Stimulated activated naive CD8-positive, alpha-beta T cell treated with anti-CD3 and anti-CD28 coated beads, Interleukin-15, amount 100 ng/mL, for 72 hours (primary cell): ENCODE data around the gene LCLAT1.

Experiments used
- ATAC-seq: fragments of 150-1000 bp; cut with Tn5 transposase; 2 replicates; pipeline ENCODE4 v1.10.0; 2021; ENCODE audit warnings: mild to moderate bottlenecking, moderate library complexity
- DNase-seq, 2 donors: peaks; one replicate each; pipeline ENCODE4 v3.0.0; 2021 to 2022
- H3K27ac Mint-ChIP-seq, 2 donors: one replicate each; pipeline ENCODE4 v1.8.0; 2022; ENCODE audit warnings: mild to moderate bottlenecking in 2 of 2, mixed read lengths in 2 of 2, moderate library complexity in 2 of 2
- H3K27me3 Mint-ChIP-seq: one replicate; pipeline ENCODE4 v1.8.0; 2022; ENCODE audit warnings: mixed read lengths
- H3K4me1 Mint-ChIP-seq: one replicate; pipeline ENCODE4 v1.8.0; 2022; ENCODE audit warnings: mild to moderate bottlenecking, mixed read lengths
- H3K4me3 Mint-ChIP-seq, 2 donors: one replicate each; pipeline ENCODE4 v1.8.0; 2022; ENCODE audit warnings: mild to moderate bottlenecking in 2 of 2, mixed read lengths in 2 of 2, moderate library complexity in 1 of 2
- H3K9me3 Mint-ChIP-seq, 2 donors: one replicate each; pipeline ENCODE4 v1.8.0; 2022; ENCODE audit warnings: mixed read lengths in 2 of 2

The LCLAT1 gene

DNA sequence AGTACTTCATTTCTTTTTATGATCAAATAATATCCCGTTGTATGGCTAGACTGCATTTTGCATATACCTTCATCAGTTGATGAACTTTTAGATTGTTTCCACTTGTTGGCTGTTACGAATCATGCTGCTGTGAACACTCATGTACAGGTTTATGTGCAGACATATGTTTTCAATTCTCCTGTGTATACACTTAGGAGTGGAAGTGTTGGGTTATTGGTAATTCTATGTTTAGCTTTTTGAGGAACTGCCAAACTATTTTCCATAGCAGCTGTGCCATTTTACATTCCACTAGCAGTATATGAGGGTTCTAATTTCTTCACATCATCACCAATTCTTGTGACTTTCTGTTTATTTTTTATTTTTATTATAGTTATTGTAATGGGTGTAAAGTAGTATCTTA, 32.1 kb upstream of the LCLAT1 start:
- H3K4me1 Mint-ChIP-seq: peaks cover 9% of the 10 kb centered on the region
- ATAC-seq: no peak
- H3K9me3 Mint-ChIP-seq: no peaks in the 10 kb centered on the region
- H3K4me3 Mint-ChIP-seq: no peak overlapping the region
- no peaks in the 10 kb centered on the region for H3K27me3 Mint-ChIP-seq
- H3K27ac Mint-ChIP-seq: no peak overlapping the region
- no peak for DNase-seq

DNA sequence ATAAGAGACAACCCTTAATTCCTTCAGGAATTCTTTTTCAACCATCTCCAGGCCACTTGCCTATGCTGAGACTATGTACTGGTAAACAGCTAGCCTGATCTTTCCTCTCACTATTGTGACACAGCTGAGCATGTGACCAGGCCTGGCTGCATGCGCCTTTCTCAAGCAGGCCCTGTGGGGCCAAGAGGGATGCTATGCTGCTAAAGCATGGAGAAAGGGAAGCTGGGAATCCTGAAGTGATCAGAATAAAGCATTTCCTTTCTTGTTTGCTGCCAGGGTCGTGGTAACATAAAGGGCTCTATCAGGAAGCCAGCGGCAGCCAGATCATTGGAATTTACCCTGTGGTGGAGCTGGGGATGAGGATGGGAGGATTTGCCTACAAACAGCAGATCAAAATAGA, 29.8 kb upstream of the LCLAT1 start:
- Mint-ChIP-seq H3K9me3 (no peaks in the 10 kb centered on the region), H3K4me1 (peaks cover 19% of the 10 kb centered on the region), H3K4me3 (no peak overlapping the region), H3K27me3 (no peaks in the 10 kb centered on the region), H3K27ac (no peak overlapping the region)
- no peak for DNase-seq
- ATAC-seq: no peak

DNA sequence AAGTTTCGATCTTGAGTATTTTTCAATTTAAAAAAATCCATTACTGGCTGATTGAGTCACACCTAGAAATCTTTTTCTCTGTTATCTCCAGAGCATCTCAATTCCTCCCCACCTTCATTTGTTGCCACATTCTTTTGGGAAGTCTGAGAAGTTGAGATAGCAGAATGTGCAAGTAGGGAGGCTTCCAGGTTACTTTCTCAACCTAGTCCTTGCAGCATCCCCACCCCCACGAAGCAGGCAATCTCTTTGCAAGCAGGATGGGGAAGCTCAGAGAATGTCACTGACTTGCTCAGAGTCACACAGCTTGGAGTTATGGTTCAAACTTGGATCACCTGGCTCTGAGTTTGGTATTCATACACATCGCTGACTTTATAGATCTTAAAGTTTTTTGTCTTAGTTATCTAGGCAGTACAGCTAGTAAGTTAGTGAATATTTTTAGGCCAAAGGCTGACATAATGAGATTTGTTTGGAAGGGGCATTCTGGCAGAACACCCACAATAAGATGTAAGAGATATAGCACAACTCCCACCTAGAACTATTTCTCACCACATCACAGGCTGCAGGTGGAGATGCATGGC, 25.9 kb upstream of the LCLAT1 start:
- Mint-ChIP-seq H3K27ac (peak overlapping the region; percentile 99), H3K4me3 (peak overlapping the region; percentile 85 to 87), H3K4me1 (peaks cover 46% of the 10 kb centered on the region), H3K9me3 (peaks cover 0 to 1% of the 10 kb centered on the region in 2 donors), H3K27me3 (no peaks in the 10 kb centered on the region)
- ATAC-seq (no peak), DNase-seq (no peak)

DNA sequence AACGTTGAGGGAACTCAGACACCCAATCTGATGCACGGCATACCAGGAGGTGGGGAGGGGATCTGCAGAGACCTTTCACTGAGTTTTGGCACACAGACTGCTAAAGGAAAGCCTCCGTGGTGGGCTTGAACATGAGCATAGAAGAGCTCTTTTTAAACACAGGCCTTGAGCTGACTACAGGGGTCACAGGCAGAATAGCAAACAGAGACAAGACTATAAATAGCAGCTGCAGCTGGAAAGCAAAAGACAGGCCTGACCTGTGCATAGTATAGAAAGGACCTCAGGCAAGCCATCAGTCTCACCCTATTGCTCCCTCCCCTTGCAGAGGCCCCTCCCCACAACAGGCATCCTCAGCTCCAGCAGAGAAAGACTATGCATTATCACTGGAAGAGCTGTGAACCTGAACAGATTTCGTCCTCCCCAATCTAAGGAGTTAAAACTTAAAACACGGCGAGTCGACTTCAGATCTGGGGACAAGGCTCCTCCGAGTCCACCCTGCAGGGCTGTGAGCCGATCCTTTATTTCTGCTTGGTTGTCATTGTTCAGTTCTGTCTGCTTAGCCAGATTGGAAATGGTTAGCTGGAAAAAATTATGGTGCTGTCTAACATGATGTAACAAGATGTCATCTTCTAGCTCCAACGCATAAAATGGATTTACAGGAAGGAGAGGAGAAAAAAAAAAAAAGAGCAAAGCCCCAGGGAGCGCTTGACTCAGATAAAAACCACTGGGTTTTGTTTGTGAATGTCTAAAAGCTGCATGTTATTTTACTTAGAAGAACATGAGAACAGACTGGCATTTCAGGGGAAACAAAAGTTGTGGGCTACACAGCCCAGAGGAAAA, 25.2 kb upstream of the LCLAT1 start:
- Mint-ChIP-seq H3K9me3 (peaks cover 0 to 6% of the 10 kb centered on the region in 2 donors), H3K27me3 (no peaks in the 10 kb centered on the region), H3K4me1 (peaks cover 53% of the 10 kb centered on the region), H3K27ac (peak overlapping the region; percentile 99), H3K4me3 (peak overlapping the region; percentile 85 to 87)
- ATAC-seq (peak; percentile 62), DNase-seq (peak; percentile 50 to 57)

DNA sequence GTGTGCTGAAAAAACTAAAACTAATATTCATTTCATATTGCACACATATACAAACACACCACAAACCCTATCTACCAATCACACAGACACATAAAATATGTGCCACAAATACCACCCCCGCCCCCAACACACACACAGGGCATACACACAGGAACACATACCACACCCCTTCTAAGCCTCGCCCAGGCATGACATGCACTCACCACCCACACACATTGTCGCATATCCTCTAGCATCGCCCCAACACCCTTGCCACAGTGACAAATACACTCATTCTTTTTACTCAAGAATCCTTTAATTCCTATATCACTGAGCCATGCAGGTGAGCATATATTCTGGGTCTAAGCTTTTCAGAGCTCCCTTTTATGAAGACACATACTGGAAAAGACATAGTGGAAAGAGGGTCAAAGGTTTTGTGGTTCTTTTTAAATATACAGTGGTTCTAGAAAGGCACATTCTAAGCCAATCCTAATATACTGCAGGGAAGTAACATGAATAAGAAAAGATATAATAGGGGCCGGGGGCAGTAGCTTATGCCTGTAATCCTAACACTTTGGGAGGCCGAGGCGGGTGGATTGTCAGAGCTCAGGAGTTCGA, 24.5 kb upstream of the LCLAT1 start:
- H3K9me3 Mint-ChIP-seq: peaks cover 0 to 6% of the 10 kb centered on the region in 2 donors
- H3K27ac Mint-ChIP-seq: peak overlapping the region; percentile 99
- H3K4me1 Mint-ChIP-seq: peaks cover 55% of the 10 kb centered on the region
- ATAC-seq (peak; percentile 98), DNase-seq (peak; percentile 82 to 93)
- H3K4me3 Mint-ChIP-seq: peak overlapping the region; percentile 85 to 87
- no peaks in the 10 kb centered on the region for H3K27me3 Mint-ChIP-seq

DNA sequence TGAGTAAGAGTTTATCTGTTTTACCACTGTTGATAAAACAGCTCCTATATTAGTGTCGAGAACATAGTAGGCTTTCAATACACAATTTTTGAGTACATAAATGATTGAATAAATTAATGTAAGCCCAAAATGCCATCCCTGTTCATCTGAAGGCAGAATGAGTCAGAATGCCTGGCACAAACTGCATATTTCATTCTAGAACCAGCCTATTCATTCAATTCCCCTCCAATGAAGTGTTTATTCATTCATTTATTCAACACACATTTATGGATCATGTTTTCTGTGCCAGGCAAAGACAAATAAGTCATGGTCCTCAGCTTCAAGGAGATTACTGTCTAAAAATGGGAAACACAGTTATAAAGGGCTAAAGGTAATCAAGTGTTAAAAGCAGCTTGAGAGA, 22.8 kb upstream of the LCLAT1 start:
- H3K27me3 Mint-ChIP-seq: no peaks in the 10 kb centered on the region
- no peak overlapping the region for H3K4me3 Mint-ChIP-seq
- H3K9me3 Mint-ChIP-seq: peaks cover 0 to 6% of the 10 kb centered on the region in 2 donors
- H3K27ac Mint-ChIP-seq: no peak overlapping the region
- ATAC-seq (no peak), DNase-seq (no peak)
- H3K4me1 Mint-ChIP-seq: peaks cover 72% of the 10 kb centered on the region

DNA sequence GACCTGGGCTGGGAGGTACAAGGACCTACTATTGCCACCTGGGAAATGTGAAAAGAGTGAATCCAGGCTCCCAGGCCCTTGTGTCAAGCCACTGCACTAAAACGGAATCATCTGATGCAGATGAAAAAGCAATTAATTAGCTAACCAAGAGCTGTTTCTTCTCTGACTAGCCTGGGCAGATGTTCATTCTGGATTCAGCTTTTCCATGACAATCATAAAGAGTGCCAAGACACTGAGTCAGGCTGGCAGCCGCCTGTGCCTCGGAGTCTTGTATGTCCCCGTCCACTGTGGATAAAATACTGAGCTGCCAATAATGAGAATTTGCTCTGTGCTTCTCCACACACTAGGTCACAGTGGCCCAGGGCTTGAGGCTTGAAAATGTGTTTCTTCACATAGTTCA, 21.7 kb upstream of the LCLAT1 start:
- no peaks in the 10 kb centered on the region for H3K27me3 Mint-ChIP-seq
- H3K4me1 Mint-ChIP-seq: peaks cover 72% of the 10 kb centered on the region
- peaks cover 0 to 6% of the 10 kb centered on the region in 2 donors for H3K9me3 Mint-ChIP-seq
- H3K27ac Mint-ChIP-seq: no peak overlapping the region
- H3K4me3 Mint-ChIP-seq: no peak overlapping the region
- DNase-seq (no peak), ATAC-seq (no peak)

DNA sequence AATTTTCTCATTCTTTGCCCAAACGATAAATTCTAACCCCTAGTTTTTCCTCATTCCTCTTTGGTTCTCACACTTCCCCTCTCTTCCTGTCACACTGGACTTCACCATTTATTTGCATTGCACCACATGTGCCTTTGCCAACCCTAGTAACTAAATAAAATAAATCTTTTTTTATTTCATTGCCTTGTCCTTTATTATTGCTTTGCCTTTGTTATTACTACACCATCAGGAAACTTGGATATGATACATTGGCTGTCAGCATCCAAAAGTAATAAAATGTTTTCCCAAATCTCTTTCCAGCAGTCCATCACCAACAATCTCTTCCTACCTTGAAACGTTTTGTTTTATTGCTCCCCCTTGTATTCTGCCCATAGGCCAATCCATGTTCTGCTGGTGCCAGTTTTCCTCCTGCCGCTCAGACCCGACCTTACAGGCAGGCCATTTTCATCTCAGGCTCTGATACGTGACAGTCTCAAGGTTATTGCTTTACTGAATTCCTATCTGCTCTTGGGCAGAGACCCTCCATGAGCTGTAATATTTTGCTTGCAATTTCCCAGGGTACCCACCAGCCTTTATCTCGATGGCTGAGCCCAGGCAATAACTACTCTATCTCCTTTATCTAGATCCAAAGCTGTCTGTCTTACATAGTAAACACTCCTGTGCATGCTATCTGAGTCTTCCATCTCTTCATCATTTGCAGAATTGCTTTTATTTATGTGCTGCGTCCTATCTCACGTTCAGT, 19.3 kb upstream of the LCLAT1 start:
- peaks cover 50% of the 10 kb centered on the region for H3K4me1 Mint-ChIP-seq
- H3K4me3 Mint-ChIP-seq: no peak overlapping the region
- no peaks in the 10 kb centered on the region for H3K27me3 Mint-ChIP-seq
- H3K27ac Mint-ChIP-seq: peak overlapping the region; percentile 12 to 96
- DNase-seq (no peak), ATAC-seq (no peak)
- peaks cover 0 to 6% of the 10 kb centered on the region in 2 donors for H3K9me3 Mint-ChIP-seq

DNA sequence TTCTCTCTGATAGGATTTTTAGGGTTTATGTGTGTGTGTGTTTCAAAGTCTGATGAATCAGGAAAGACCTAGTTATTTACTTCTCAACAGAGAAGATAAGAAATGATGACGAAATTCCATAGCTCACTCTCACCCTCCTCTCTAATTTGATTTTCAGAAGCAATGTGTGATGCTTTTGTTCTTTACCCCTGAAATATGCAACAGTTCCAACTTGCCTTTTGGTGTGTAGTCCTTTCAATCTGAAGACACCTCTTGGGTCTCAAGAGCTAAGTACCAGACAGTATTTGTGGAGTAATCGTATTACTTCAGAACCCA, 18.7 kb upstream of the LCLAT1 start:
- no peaks in the 10 kb centered on the region for H3K27me3 Mint-ChIP-seq
- peaks cover 0 to 6% of the 10 kb centered on the region in 2 donors for H3K9me3 Mint-ChIP-seq
- ATAC-seq: no peak
- no peak for DNase-seq
- peaks cover 48% of the 10 kb centered on the region for H3K4me1 Mint-ChIP-seq
- H3K27ac Mint-ChIP-seq: peak overlapping the region in 1 of 2 donors; percentile 96
- peak overlapping the region in 1 of 2 donors; percentile 59 for H3K4me3 Mint-ChIP-seq

DNA sequence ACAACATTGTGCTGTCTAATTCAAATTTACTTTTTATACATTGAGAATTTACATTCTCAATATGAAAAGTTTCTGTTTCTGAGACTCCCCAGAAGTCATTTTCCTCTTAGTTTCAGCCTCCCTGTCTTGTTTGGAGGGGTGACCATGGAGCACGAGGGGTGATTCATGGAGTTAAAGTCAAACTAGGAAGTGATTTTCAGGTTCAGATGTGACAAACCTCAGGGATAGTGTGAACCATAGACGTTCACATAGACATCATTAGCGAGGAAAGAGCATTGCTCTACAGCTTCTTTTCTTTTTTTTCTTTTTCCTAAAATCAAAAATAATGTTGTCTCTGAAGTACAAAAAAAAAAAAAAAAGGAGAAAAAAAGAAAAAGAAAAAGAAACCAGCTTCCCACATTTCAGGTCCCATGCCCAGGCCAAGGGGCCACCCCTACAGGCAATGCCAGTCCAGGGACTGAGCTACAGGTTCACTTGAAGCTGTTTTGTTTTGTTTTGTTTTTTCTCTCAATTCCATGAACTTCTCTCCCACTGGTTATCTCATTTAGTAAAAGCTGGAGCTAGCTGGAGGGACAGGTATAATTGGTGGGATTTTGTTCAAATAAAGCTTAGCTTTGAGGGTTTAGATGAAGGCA, 18.1 kb upstream of the LCLAT1 start:
- Mint-ChIP-seq H3K27me3 (no peaks in the 10 kb centered on the region), H3K4me3 (peak overlapping the region; percentile 29 to 59), H3K4me1 (peaks cover 47% of the 10 kb centered on the region), H3K9me3 (peaks cover 0 to 6% of the 10 kb centered on the region in 2 donors), H3K27ac (peak overlapping the region; percentile 62 to 96)
- DNase-seq (no peak), ATAC-seq (peak; percentile 55)

DNA sequence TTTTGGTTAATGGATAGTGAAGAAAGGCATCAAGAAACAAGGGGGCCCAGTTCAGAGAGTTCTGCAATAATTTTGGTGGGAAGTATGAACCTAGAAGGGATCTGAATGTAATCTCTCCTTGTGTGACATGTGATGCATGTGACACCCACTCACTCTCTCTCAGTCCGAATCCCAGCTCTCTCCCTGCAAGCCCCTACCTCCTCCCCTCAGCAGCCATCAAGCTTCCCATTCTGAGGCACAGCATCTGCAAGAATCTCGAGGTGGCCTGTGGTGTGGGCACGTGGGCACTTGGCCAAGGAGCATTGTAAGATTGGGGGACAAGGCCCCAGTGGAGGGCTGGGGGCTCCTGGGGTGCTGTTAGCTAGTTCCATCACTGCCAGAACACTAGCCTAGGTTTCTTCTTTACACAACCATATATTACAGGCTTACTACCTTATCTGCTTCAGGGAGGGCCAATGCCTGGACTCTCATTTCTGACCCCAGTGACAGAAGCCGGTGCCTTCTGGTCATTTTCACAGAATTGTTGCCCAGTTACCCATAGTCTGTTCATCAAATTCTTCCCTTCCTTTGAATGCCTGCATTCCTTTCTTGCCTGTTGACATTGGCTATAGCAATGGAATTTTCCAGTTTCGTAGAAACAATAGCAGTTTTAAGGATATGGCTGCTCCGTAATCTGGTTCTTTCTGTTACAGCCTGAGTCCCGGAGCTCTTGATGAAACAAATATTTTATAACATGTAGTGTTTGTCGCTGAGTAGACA, 13.3 kb upstream of the LCLAT1 start:
- no peaks in the 10 kb centered on the region for H3K27me3 Mint-ChIP-seq
- no peak overlapping the region for H3K27ac Mint-ChIP-seq
- no peaks in the 10 kb centered on the region for H3K9me3 Mint-ChIP-seq
- H3K4me1 Mint-ChIP-seq: peaks cover 29% of the 10 kb centered on the region
- DNase-seq: no peak
- ATAC-seq: no peak
- H3K4me3 Mint-ChIP-seq: no peak overlapping the region

DNA sequence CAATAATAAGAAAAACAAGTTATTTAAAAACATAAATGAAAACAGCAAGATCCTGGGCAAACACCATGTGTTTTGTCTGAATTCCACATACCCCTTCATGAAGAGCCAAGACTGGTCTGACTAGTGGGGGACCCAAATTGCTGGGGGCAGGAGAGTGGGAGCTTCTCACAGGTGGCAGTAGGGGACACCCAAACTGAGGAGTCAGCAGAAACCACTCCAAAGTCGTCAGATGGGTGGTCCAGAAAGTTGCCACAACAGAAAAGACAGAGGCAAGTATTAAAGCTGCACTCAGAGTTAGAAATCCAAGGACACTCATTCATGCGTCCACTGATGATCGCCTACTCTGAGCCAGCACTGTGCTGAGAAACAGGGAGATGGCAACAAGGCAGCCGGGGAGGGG, 12.3 kb upstream of the LCLAT1 start:
- no peak for DNase-seq
- no peak overlapping the region for H3K27ac Mint-ChIP-seq

DNA sequence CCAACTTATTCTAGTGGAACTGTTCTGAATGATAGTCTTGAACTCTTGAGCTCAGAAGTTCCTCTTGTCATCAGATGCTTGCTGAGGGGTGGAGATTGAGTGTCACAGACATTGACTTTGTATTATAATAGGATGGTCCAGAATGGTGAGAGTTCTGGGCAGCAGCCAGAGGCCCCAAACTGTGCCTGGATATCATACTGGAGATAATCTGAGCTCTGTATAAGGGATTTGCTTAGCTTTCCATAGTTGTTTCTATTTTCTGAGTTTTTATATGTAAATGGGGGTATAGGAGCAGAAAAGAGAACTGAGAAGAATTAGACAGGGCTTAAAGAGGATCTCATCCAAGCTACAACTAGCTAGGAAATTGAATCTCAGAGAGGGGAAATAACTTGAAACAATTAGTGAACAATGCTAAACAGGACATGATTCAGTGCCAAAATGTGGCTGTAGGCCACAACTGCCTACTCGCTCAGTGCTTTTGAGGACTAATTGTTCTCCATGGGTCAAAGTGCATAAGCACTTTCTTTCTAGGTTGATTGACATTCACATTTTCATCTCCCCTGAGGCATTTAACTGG, 10.1 kb upstream of the LCLAT1 start:
- Mint-ChIP-seq H3K4me1 (peaks cover 42% of the 10 kb centered on the region), H3K27ac (peak overlapping the region; percentile 23 to 43), H3K4me3 (no peak overlapping the region), H3K9me3 (no peaks in the 10 kb centered on the region), H3K27me3 (no peaks in the 10 kb centered on the region)
- DNase-seq: no peak
- peak; percentile 59 for ATAC-seq

More for the DNA sequence above, 12.3 kb upstream of the LCLAT1 start:
- Mint-ChIP-seq H3K4me1 (peaks cover 29% of the 10 kb centered on the region), H3K9me3 (no peaks in the 10 kb centered on the region), H3K27me3 (no peaks in the 10 kb centered on the region), H3K4me3 (no peak overlapping the region)
- ATAC-seq: no peak

DNA sequence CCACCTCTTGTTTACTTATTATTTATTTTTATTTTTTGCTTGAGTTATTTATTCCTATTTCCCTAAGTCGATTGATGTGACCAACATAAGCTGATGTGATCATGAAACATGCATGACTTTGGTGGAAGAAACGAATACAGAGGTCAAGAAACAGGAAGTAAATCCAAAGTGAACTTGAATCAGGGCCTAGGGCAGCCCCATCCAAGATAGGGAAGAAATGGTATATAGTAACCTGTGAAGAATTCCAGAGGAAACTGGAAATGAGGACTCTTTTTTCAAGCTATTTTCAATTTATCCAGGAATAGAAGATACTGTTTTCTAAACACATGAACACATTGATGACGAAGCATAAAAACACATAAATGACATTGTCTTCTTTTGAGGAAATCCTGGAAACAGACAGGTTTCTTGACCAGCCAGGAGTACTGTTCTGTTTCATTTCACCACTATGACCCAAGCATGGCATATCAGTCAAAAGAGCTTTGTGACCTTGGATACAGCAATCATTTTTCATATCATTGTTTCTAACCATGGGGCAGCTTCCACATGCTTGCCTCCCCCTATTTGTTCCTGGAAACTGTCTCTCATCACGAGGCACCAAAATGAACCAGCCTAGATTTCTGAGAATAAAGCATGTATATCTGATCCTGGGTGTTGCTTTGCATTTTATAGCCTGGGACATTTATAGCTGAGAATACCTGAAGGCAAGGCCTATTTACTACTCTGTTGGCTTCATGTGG, 9.1 kb upstream of the LCLAT1 start:
- no peak for ATAC-seq

More for the DNA sequence above, 9.1 kb upstream of the LCLAT1 start:
- H3K4me1 Mint-ChIP-seq: peaks cover 44% of the 10 kb centered on the region
- no peaks in the 10 kb centered on the region for H3K27me3 Mint-ChIP-seq
- no peaks in the 10 kb centered on the region for H3K9me3 Mint-ChIP-seq
- no peak for DNase-seq
- H3K27ac Mint-ChIP-seq: no peak overlapping the region
- H3K4me3 Mint-ChIP-seq: no peak overlapping the region
